SK-N-SH treated with all-trans-retinoic acid at 6 μM for 48 hours (cell line): Measurements from ENCODE around the gene FHIT.

Experiments
- ATAC-seq: fragments of 200-7000 bp; cut with Tn5 transposase; 3 replicates; pipeline ENCODE4 v1.9.1; 2020; ENCODE audit warnings: mild to moderate bottlenecking, moderate library complexity
- BACH2 ChIP-seq: fragments of 250-450 bp; sonication (Bioruptor Pico); IDR thresholded peaks from 2 replicates; pipeline ENCODE4 v1.9.0; 2021; ENCODE audit warnings: mild to moderate bottlenecking, borderline replicate concordance
- CSDC2 ChIP-seq: fragments of 250-450 bp; sonication (Bioruptor Pico); IDR thresholded peaks from 2 replicates; pipeline ENCODE4 v1.5.0; 2020; ENCODE audit warnings: mild to moderate bottlenecking, moderate library complexity
- ESRRG ChIP-seq: fragments of 250-450 bp; sonication (Bioruptor Pico); IDR thresholded peaks from 2 replicates; pipeline ENCODE4 v1.6.1; 2021; ENCODE audit warnings: mild to moderate bottlenecking
- GLIS3 ChIP-seq: fragments of 250-450 bp; sonication (Bioruptor Pico); IDR thresholded peaks from 2 replicates; pipeline ENCODE4 v1.5.0; 2020; ENCODE audit warnings: mild to moderate bottlenecking, moderate library complexity
- ISL1 ChIP-seq: fragments of 250-450 bp; sonication (Bioruptor Pico); IDR thresholded peaks from 2 replicates; pipeline ENCODE4 v2.1.2; 2022; ENCODE audit warnings: mild to moderate bottlenecking, moderate library complexity
- OSR1 ChIP-seq: fragments of 250-450 bp; sonication (Bioruptor Pico); IDR thresholded peaks from 2 replicates; pipeline ENCODE4 v1.8.0; 2022; ENCODE audit warnings: moderate library complexity, mild to moderate bottlenecking, inconsistent platforms
- PPARA ChIP-seq: fragments of 250-450 bp; sonication (Bioruptor Pico); IDR thresholded peaks from 2 replicates; pipeline ENCODE4 v1.5.0; 2020; ENCODE audit warnings: mild to moderate bottlenecking, borderline replicate concordance
- RARB ChIP-seq: fragments of 250-450 bp; sonication (Bioruptor Pico); IDR thresholded peaks from 2 replicates; pipeline ENCODE4 v1.8.0; 2021; ENCODE audit warnings: mild to moderate bottlenecking, moderate library complexity
- SNAI2 ChIP-seq: fragments of 250-450 bp; sonication (Bioruptor Pico); IDR thresholded peaks from 2 replicates; pipeline ENCODE4 v1.5.0; 2020; ENCODE audit warnings: mild to moderate bottlenecking, moderate library complexity
- ZC3H10 ChIP-seq: fragments of 250-450 bp; sonication (Bioruptor Pico); IDR thresholded peaks from 2 replicates; pipeline ENCODE4 v1.5.1; 2021; ENCODE audit warnings: mild to moderate bottlenecking, moderate library complexity
- ZFP3 ChIP-seq: fragments of 250-450 bp; sonication (Bioruptor Pico); IDR thresholded peaks from 2 replicates; pipeline ENCODE4 v1.5.0; 2020; ENCODE audit warnings: mild to moderate bottlenecking, moderate library complexity
- ZFP30 ChIP-seq: fragments of 450-650 bp; formaldehyde crosslinking; IDR thresholded peaks from 2 replicates; pipeline ENCODE4 v1.5.0; 2022; ENCODE audit warnings: mild to moderate bottlenecking, moderate library complexity
- ZNF565 ChIP-seq: fragments of 450-650 bp; formaldehyde crosslinking; conservative IDR thresholded peaks from 2 replicates; pipeline ENCODE4 v1.5.0; 2020; ENCODE audit warnings: low read depth, mild to moderate bottlenecking, moderate library complexity
- ZNF8 ChIP-seq: fragments of 450-650 bp; formaldehyde crosslinking; IDR thresholded peaks from 2 replicates; pipeline ENCODE4 v1.5.0; 2020; ENCODE audit warnings: mild to moderate bottlenecking, moderate library complexity
- TF ChIP-seq, protein P1 (sequence below): fragments of 250-450 bp; sonication (Bioruptor Pico); IDR thresholded peaks from 2 replicates; pipeline ENCODE4 v1.8.0; 2021; ENCODE audit warnings: low read depth, mild to moderate bottlenecking, moderate library complexity, borderline replicate concordance
- TF ChIP-seq, protein P2 (sequence below): fragments of 250-450 bp; sonication (Bioruptor Pico); IDR thresholded peaks from 2 replicates; pipeline ENCODE4 v1.5.0; 2020; ENCODE audit warnings: mild to moderate bottlenecking, moderate library complexity
- TF ChIP-seq, protein P3 (sequence below): fragments of 250-450 bp; sonication (Bioruptor Pico); IDR thresholded peaks from 2 replicates; pipeline ENCODE4 v1.8.0; 2020; ENCODE audit warnings: mild to moderate bottlenecking, moderate library complexity, borderline replicate concordance

FHIT gene

DNA sequence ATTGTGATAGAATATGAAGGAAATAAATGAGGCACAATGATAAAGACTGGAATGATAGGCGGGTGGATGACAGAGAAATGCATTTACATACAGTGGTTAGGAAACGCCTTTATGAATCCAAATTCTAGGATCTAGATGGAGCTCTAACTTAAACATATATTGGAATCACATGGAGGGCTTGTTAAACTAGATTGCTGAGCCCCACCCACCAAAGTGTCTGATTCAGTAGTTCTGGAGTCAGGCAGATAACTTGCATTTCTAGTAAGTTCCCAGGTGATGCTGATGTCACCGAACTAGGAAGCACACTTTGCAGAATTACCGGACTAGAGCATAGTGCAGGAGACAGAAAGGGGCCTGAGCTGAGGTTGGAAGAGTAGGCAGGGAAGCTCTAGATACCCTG is 837.2 kb downstream of the FHIT start:
- TF ChIP-seq GLIS3 (CRISPR knock-in tag) (no peak), ZC3H10 (CRISPR knock-in tag) (no peak)
- ATAC-seq, result no peak

DNA sequence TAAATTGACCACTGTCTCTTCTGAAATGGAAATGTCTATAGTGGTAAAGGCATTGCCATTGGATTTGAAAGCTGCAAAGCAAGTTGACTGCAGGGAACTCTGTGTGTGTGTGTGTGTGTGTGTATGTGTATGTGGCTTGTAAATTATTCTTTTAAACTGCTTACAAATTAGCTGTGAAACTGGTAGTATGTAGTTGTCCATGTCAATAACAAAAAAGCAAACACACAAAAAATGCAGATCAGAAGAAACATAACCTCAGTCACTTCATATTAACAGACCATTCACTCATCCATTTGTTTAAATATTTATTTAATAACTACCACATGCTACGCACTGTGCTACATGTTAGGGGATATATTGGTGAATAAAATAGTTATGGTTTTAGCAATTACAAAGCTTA is 837.7 kb downstream of the FHIT start:
- no peak for TF ChIP-seq ZFP3
- TF ChIP-seq, protein P1, sequence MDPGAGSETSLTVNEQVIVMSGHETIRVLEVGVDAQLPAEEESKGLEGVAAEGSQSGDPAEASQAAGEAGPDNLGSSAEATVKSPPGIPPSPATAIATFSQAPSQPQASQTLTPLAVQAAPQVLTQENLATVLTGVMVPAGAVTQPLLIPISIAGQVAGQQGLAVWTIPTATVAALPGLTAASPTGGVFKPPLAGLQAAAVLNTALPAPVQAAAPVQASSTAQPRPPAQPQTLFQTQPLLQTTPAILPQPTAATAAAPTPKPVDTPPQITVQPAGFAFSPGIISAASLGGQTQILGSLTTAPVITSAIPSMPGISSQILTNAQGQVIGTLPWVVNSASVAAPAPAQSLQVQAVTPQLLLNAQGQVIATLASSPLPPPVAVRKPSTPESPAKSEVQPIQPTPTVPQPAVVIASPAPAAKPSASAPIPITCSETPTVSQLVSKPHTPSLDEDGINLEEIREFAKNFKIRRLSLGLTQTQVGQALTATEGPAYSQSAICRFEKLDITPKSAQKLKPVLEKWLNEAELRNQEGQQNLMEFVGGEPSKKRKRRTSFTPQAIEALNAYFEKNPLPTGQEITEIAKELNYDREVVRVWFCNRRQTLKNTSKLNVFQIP (CRISPR knock-in tag), result no peak
- TF ChIP-seq ZNF565, result no peak
- no peak for TF ChIP-seq GLIS3 (CRISPR knock-in tag)
- TF ChIP-seq, protein P2, sequence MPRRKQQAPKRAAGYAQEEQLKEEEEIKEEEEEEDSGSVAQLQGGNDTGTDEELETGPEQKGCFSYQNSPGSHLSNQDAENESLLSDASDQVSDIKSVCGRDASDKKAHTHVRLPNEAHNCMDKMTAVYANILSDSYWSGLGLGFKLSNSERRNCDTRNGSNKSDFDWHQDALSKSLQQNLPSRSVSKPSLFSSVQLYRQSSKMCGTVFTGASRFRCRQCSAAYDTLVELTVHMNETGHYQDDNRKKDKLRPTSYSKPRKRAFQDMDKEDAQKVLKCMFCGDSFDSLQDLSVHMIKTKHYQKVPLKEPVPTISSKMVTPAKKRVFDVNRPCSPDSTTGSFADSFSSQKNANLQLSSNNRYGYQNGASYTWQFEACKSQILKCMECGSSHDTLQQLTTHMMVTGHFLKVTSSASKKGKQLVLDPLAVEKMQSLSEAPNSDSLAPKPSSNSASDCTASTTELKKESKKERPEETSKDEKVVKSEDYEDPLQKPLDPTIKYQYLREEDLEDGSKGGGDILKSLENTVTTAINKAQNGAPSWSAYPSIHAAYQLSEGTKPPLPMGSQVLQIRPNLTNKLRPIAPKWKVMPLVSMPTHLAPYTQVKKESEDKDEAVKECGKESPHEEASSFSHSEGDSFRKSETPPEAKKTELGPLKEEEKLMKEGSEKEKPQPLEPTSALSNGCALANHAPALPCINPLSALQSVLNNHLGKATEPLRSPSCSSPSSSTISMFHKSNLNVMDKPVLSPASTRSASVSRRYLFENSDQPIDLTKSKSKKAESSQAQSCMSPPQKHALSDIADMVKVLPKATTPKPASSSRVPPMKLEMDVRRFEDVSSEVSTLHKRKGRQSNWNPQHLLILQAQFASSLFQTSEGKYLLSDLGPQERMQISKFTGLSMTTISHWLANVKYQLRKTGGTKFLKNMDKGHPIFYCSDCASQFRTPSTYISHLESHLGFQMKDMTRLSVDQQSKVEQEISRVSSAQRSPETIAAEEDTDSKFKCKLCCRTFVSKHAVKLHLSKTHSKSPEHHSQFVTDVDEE (CRISPR knock-in tag), result no peak
- TF ChIP-seq, protein P3, sequence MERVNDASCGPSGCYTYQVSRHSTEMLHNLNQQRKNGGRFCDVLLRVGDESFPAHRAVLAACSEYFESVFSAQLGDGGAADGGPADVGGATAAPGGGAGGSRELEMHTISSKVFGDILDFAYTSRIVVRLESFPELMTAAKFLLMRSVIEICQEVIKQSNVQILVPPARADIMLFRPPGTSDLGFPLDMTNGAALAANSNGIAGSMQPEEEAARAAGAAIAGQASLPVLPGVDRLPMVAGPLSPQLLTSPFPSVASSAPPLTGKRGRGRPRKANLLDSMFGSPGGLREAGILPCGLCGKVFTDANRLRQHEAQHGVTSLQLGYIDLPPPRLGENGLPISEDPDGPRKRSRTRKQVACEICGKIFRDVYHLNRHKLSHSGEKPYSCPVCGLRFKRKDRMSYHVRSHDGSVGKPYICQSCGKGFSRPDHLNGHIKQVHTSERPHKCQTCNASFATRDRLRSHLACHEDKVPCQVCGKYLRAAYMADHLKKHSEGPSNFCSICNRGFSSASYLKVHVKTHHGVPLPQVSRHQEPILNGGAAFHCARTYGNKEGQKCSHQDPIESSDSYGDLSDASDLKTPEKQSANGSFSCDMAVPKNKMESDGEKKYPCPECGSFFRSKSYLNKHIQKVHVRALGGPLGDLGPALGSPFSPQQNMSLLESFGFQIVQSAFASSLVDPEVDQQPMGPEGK, result no peak
- TF ChIP-seq ZNF8 (CRISPR knock-in tag), result no peak
- no peak for TF ChIP-seq ZFP30 (CRISPR knock-in tag)
- TF ChIP-seq CSDC2 (CRISPR knock-in tag), result no peak
- TF ChIP-seq ZC3H10 (CRISPR knock-in tag), result no peak
- no peak for TF ChIP-seq OSR1 (CRISPR knock-in tag)
- no peak for TF ChIP-seq PPARA (CRISPR knock-in tag)
- TF ChIP-seq, all 23 proteins: peak for 0
- ATAC-seq, result no peak

DNA sequence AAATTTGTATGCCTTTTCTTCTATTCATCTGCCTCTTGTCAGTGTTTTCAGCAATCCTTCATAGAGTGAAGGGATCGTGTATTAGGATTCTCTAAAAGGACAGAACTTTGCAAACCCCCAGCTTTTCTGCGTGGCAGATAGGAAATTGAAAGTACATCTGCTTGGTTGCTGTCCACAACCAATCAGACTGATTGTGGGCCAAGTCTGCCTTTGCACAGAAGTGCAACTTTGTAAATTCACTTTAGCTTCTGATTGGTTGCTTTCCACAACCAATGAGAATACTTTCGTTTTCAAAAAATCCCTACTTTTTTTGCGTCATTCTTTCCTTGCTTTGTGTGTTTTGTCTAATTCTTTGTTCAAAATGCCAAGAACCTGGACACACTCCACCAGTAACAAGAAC is 847.4 kb downstream of the FHIT start:
- no peak for ATAC-seq
- TF ChIP-seq SNAI2 (CRISPR knock-in tag), result no peak
- no peak for TF ChIP-seq ISL1 (CRISPR knock-in tag)

DNA sequence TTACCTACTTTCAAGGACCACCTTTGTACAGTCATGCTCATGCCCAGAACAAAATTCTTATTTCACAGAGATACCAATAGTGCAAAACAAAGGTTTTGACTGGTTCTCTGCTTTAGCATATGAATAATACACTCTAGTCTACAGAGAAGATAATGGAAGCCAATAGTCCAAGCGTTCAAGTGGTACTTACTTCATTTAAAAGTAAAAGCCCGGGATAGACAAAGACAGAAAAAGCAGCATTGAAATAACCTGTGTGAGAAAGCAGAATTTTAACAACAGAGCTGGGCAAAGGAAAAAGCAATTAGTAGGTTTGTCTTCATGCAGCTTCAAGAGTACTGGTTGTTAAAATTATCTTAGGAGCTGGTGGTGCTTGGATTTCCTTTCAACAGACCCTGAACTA is 848.3 kb downstream of the FHIT start:
- no peak for ATAC-seq
- TF ChIP-seq OSR1 (CRISPR knock-in tag) (no peak), BACH2 (CRISPR knock-in tag) (no peak), RARB (no peak)

DNA sequence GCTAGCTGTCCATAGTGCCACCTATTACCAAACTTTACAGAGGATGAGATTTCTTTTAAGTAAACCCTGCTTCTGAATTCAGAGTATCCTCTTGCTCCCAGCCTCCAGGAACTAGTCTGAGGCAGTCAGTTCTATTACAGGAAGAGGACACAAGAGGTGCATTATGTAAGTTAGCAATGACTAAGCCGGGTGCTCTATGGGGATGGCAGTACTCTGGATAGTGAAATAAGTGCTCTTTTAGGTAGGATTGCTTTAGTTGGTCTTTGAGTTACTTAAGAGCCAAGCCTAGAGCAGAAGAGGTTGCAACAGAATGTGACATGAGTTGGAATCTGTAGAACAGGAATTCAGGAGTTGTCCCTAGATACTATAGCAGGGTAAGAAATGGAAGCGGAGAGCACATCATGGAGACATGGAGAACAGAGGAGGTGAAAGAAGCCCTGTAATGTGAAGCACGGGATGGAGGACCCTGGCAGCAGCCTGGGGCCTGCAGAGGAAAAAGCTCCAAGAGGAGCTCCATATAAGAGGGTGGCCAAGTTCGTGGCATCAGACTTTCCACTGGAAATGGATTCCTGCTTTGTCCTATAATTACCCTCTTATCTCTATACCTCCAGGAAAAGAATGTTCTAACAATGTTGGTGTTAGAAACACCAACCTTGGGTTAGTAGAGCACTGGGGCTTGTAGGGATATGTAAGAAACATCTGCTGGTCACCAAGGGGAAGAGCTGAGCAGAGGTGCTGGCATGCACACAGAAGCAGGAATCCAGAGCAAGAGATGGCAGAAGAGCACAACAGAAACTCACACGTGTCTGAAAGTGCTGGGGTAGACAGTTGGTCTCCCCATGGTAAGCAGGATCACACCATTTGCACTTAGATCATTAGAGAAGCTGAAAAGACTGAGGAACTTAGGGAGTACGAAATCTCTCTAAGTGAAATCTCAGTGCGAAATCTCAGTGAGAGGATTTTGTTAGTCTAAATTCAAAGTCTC is 851.1 kb downstream of the FHIT start:
- ATAC-seq, result no peak
- TF ChIP-seq GLIS3 (CRISPR knock-in tag) (no peak), ESRRG (CRISPR knock-in tag) (no peak), ZFP3 (no peak), PPARA (CRISPR knock-in tag) (no peak), ZNF565 (no peak), OSR1 (CRISPR knock-in tag) (no peak), RARB (no peak), SNAI2 (CRISPR knock-in tag) (no peak)
- TF ChIP-seq, protein P3, result no peak
- TF ChIP-seq, protein P1 (CRISPR knock-in tag), result no peak
- TF ChIP-seq, protein P2 (CRISPR knock-in tag), result no peak
